ENCODE results near the gene HMOX2.

- no peak for TF ChIP-seq CTCF (IDR thresholded peaks at IDR 0.05)
- no peak for TF ChIP-seq POLR2AphosphoS5 (IDR thresholded peaks at IDR 0.05; ENCODE audit: low read depth, low read length)
- TF ChIP-seq SIN3A (IDR thresholded peaks at IDR 0.05; ENCODE audit: borderline replicate concordance, insufficient read depth, low read depth, low read length) = no peak
- no peak for TF ChIP-seq TCF7L2 (IDR thresholded peaks at IDR 0.05; ENCODE audit: low read depth, low read length)
These were observed 63.6 kb downstream of the HMOX2 start for GRCh38 chr16:4539716-4540284.

Data from Panc1 (cell line).